Measurements from ENCODE around the gene KLHL8.
"Not testable (repeated sequence)": the region's sequence is repeated elsewhere in the genome, so short reads cannot be mapped to it uniquely, and the experiment has no call there.

KLHL8 gene

DNA sequence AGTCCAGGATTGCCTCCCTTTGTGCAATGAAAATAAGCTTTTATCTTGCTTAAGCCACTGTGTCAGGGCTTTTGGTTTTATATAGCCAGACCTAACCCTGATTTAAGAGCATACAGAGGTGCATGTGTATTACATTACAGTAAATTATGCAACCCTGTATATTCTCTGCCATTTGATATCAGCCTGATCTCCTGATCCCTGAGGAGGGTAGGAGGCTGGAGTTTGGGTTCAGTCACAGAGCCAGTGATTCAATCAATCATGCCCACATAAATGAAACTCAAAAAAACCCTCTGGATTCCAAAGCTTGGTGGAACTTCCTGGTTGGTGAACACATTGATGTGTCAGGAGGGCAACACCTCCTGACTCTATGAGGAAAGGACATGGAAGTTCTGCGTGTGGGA lies 7.3 kb upstream of the KLHL8 start:
- DNase-seq: no peak

DNA sequence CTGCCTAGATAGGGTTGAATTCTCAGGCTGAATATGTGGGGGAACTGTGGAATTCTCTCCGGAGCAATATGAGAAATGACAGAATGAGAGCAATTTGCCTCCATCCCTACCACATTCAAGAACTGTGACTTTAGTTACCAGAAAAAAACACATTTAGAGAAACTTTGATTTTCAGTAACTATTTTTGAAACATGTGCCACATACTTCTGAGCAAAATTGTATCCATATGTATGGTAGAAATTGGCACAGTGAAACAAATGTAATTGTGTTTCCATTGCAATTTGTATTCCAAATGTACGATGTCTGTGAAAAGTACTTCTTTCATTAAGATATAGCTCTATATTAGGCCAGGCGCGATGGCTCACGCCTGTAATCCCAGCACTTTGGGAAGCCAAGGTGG lies 5.5 kb upstream of the KLHL8 start:
- DNase-seq: no peak

DNA sequence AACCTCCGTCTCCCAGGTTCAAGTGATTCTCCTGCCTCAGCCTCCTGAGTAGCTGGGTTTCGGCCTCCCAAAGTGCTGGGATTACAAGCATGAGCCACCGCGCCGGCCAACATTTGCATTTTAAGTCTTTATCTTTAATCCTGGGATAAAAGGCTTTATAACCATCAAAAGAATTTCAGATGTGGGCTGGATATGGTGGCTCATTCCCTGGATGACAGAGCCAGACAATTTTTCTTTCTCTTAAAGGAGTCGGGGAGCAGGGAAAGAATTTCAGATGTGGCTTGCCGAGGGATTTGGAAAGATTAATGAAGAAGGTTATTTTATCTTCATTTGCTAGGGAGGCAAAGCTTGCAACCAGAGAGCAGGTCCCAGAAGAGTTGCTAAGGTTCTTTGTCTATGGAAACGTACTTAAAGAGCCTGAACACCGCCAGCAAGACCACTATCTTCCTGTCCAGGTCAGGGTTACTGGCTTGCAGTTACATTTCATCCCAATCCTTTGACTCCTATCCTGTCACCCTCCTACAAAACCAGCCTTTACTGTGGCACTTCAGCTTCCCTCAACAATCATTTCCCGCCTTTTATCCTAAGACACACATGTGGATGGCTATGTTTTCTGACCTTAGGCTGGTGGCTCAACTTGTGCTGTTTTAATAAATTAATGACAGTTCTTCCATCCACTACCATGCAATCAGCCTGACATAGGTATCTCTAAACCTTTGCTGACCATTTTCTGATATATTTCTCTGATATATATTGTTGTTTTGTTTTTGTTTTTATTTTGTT lies 3.9 kb upstream of the KLHL8 start:
- no peak for DNase-seq

DNA sequence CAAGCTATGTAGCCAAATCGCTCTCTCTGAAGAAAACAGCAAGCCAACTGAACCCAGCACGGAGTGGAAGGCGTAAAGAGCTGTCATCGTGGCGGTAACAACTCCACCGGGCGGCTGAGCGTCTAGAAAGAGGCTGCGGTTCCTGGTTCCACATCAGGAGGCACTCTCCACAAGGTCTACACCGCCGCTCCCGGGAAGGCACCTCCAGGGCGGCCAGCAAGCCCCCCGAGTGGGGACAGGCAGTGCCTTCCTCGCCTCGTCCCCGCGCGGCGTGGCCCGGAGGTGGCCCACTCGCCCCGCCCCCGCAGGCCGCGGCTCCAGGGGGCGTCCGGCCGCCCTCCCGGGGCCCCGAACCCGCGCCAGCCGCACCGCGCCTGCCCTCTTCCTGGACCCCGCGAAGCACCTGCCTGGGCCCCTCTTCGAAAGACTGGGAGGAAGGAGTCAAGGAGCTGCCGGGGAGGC lies 755 bp downstream of the KLHL8 start:
- DNase-seq: no peak

DNA sequence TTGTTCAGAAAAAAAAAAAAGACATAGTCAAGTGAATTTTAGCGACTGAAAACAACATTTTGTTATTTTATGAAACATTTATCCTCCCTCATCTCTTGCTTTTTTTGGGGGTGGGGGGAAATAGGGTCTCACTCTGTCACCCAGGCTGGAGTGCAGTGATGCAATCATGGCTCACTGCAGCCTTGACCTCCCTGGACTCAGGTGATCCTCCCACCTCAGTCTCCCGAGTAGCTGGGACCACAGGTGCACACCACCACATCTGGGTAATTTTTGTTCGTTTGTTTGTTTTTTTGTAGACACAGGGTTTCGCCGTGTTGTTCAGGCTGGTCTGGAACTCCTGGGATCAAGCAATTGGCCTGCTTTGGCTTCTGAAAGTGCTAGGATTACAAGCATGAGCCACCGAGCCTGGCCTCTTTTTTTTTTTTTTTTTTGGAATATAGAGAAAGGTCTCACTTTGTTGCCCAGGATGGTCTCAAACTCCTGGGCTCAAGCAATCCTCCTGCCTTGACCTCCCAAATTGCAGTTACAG lies 3.1 kb downstream of the KLHL8 start:
- not testable (repeated sequence) for DNase-seq

DNA sequence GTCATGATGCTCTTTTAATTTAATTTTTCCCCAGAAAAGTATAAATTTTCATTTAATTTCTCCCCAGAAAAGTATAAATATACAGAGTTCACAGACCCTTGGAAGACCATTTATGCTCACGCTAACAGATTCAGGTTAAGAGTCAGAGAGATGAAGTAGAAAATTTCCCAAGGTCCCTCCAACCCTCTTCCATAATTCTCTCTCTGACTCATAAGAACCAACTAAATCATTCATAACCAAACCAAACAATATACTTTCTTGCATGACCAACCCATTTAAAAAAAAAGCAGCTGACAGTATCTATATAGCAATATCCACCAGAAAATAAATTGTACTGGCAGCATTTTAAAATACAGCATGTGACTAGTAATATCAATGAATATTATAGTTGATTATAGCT lies 3.9 kb downstream of the KLHL8 start:
- no peak for DNase-seq

DNA sequence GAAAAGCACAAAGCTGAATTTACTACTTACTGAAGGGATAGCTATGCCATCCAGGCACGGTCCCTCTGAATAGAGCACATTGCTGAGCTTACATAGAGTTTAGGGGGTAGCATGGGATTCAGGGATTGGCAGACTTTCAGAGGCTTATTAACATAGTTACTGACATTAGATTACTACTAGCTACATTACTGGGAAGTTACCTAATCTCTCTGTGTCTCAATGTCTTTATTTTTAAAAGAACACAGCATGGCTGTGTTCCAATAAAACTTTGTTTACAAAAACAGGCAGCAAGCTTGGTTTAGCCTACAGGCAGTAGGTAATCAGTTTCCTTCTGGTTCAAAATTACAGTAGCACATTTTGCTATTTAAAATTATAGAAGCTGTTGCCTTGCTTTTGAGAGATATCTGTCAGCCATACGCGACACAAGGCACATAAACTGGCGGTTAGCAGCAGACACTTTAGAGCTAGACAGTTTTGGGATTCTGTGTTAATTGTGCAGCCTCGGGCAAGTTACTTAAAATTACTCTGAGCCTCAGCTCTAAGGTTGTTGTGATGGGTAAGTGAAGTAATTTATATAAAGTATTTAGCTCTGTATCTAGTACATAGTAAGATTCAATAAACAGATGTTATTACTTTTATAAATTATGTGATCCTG lies 6.9 kb downstream of the KLHL8 start:
- no peak for DNase-seq

DNA sequence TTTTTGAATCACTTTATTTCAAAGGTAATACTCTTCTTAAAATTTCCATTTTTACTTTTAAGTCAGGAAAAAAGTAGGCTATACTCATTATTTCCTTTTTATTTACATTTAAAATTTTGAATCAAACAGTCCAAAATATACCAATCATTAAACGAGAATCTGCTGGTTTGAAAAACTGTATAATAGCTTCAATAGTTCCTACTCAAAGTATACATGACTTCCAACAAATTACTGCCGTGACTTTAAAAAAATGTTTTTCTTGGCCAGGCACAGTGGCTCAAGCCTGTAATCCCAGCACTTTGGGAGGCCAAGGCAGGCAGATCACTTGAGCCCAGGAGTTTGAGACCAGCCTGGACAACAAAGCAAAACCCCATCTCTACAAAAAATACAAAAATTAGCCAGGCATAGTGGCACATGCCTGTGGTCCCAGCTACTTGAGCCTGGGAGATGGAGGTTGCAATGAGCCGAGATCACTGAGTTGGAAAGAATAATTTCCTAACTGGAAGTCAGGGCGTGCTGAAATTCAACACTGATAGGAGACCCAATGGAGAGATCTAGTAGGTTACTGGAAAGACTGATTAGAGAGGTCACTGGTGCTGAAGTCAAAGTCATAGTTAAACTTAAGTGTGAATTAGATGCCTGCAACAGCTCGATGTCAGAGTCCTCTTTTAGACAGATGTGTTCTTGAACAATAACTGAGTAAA lies 9.0 kb downstream of the KLHL8 start:
- no peak for DNase-seq

DNA sequence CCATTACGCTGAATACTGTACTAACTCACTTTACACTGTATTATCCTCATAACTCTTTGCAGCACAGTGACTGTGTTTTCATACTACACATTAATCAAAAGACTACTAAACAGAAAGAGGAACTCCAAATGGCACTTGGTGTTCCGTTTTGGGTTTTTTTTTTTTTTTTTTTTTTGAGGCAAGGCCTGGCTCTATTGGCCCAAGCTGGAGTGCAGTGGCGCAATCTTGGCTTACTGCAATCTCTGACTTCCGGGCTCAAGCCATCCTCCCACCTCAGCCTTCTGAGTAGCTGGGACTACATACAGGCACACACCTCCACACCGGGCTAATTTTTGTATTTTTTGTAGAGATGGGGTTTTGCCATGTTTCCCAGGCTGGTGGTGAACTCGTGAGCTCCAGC lies 10.7 kb downstream of the KLHL8 start:
- DNase-seq: no peak

DNA sequence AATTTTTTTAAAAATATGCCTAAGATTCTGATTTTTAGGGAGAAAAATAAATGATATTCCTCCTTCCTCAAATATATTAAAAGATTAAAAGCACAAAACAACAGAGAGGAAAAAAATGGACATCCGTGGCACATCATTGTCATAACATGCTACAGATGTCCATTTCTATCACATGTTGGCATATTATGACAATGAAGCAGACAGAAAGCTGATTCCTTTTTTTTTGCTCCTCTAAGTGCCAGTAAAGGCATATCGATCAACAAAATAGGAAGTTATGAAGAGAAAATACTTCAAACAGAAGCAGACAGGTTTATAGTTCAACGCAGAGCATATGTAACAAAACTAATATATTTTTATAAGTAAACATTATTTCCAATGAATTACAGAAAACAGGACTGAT lies 11.2 kb downstream of the KLHL8 start:
- no peak for DNase-seq

DNA sequence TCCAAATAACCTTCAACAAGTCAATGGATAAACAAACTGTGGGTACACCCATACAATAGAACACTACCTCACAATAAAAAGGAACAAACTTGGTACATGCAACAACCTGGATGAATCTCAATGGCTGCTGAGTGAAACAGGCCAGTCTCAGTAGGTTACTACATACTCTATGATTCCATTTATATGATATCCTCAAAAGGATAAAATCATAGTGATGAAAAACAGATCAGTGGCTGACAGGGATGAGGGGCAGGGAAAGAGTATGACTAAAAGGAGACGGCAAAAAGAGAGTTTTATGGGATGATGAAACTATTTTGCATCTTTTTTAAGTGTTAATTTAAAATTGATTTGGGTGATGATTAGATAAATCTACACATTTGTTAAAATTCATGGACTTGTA lies 15.9 kb downstream of the KLHL8 start:
- DNase-seq: no peak

DNA sequence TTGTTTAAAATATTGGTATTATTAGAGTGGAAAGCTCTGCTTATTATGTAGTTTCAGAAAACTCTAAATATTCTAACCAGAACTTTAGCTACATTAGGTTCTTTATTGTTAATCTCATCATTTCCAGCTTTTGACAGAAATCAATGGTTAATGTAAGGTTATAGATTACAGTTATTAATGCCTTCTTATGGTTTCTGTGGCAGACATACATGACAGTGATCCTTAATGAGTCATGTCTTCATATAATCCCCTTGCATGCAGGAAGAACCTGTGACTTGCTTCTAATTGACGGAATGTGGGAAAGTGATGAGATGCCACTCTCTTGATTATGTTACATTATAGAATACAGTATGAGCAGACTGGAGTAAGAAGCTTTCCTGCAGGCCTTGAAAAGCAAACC lies 23.5 kb downstream of the KLHL8 start:
- DNase-seq: no peak

DNA sequence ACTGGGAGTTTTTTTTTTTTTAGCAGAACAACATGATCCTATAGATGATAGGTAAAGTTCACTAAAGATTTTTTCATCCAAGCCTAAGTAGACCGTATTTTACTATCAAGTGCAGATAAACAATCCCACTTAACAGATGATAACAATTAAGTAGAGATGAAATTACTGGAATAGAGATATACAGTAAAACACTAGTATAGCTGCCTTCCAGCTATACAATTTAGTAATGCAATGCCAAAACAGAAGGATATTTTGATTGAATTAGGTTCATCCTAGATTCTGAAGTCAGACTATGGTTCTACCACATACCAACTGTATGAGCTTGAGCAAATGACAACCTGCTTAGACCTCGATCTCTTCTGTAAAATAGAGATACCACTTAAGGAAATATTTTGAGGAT lies 24.3 kb downstream of the KLHL8 start:
- DNase-seq: no peak

DNA sequence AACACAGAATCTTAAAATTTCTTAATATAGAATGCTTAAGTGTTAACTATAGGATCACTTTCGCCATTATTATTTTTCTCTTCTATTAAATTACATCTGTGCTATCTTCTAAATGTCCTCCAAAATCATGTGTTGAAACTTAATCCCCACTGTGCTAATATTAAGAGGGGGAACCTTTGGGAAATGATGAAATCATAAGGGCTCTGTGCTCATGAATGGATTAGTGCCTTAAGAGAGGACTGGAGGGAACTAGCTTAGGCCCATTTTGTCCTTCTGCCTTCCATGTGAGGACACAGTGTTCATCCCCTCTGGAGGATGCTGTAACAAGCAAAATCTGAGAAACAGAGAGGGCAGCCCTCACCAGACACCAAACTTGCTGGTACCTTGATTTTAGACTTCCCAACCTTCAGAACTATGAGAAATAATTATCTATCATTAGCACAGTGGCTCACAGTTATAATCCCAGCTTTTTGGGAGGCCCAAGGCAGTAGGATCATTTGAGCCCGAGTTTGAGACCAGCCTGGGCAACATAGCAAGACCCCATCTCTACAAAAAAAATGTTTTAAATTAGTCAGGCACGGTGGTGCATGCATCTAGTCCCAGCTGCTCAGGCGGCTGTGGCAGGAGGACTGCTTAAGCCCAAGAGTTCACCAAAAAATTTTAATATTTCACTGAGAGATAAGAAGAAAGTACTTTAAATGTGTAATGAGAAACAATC lies 26.3 kb downstream of the KLHL8 start:
- no peak for DNase-seq

DNA sequence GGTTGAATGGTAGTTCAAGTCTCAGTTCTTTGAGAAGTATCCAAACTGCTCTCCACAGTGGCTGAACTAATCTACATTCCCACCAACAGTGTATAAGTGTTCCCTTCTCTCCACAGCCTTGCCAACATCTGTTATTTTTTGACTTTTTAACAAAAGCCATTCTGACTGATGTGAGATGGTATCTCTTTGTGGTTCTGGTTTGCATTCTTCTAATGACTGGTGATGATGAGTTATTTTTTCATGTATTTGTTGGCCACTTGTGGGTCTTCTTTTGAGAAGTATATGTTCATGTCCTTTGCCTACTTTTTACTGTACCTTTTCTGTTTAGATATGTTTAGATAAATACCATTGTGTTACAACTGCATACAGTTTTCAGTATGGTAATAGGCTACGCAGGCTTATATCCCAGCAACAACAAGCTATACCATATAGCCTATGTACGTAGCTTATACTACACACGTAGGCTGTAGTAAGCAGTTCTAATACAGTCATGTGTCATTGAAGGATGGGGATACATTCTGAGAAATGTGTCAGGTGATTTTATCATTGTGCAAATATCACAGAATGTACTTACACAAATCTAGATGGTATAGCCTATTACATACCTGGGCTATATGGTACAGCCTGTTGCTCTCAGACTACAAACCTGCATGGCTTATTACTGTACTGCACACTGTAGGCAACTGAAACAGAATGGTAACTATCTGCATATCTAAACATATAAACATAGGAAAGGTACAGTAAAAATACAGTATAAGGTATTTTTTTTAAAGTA lies 28.1 kb downstream of the KLHL8 start:
- DNase-seq: no peak

DNA sequence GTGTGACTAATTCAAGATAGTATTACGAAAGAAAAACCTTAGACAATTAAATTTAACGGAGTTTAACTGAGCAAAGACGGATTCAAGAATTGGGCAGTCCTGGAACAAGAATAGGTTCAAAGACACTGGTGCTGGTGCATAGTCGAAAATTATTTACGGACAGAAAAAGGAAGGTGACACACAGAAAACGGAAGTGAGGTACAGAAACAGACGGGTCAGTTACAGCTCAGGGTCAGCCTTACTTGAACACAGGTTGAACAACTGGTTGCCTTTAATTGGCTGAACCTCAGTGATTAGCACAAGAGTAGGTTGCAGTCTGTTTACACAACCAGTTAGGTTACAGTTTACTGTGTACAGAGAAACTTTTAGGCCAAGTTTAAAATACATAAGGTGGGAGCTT lies 31.5 kb downstream of the KLHL8 start:
- DNase-seq: no peak

DNA sequence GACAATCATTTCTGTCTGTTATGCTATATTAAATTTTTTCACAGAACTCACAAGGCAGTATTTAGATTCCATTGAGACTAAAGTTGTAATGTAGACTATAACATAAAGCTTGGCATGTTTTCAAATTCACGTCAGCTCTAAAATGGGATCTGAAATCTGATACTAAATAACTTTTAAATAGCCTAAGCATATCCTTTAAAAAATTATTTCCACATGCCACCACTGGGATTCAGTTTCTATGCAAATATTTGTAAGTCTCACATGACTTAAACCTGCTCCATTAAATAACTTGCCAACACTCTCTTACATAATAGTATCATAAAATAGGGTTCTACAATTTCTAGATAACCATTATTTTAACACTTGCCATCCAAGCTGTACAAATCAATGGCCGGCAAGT lies 32.4 kb downstream of the KLHL8 start:
- DNase-seq: no peak

DNA sequence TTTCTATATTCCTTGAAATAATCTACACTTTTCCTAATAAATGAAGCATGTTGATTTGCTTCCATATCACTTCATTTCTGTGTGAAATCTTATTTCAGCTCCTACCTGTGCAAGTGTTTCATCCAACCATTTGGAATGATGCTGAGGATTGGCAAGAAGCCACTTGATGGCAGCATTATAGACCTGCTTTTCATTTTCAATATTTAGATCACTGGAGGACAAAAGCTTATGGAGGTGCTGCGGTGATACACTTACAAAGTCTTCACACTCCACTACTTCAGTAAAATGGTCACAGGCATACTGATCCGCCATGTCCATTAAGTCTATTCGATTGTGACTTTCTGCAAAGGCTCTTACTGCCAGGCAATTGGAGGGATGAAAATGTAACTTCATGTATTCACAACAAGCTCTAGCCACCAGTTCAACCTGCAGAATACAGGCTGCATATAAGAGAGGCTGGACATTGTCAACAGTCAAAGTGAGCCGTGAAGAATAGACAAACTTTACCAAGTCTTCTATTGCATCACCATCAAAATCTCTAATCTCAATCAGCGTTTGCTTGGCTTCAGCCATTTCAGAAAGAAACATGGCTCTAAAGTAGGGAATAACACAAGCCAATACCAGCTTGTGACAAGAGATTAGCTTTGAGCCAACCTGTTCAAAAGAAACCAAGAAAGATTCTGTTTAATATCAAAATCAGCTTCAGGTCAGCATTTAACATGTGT lies 35.1 kb downstream of the KLHL8 start:
- no peak for DNase-seq

DNA sequence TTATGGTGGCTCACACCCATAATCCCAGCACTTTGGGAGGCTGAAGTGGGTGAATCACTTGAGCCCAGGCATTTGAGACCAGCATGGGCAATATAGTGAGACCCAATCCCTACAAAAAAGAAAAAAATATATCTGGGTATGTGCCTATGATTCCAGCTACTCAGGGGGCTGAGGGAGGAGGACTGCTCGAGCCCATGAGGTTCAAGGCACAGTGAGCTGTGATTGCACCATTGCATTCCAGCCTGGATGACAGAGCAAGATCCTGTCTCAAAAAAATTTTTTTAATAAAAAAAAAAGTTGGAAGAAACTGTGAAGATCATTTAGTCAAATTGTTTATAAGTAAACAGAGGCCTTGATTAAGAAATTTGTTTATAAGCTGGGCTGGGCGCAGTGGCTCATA lies 39.7 kb downstream of the KLHL8 start:
- no peak for DNase-seq

DNA sequence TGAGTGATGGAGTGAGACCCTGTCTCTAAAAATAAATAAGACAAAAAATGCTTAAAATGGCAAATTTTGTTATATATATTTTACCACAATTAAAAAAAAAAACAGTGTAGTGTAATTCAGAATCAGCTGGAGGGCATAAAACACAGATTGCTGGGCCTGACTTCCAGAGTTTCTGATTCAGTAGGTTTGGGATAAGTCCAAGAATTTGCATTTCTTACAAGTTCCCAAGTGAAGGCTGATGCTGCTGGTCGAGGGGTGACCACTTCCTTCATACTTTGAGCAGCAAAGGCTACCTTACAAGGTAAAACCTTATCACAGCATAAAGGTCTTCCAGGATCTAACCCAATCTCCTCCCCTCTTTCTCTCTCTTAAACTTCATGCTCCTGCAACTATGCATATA lies 40.7 kb downstream of the KLHL8 start:
- no peak for DNase-seq

DNA sequence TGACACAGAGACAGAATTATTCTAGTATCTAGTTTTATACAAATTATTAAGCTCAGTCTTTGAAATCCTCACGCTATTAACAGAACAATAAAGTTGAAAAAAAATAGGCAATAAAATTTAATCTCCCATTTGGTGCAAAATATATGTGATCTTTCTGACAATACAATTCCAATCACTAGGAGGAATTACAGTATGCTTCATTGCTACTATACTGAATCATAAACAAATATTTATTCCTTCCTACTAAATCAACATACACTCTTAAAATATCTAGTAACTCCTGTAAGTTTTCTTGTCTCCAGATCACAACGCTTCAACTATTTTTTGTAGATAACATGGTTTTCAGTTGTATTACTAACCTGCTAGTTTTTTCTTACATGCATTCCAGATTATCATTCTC lies 45.7 kb downstream of the KLHL8 start:
- no peak for DNase-seq

DNA sequence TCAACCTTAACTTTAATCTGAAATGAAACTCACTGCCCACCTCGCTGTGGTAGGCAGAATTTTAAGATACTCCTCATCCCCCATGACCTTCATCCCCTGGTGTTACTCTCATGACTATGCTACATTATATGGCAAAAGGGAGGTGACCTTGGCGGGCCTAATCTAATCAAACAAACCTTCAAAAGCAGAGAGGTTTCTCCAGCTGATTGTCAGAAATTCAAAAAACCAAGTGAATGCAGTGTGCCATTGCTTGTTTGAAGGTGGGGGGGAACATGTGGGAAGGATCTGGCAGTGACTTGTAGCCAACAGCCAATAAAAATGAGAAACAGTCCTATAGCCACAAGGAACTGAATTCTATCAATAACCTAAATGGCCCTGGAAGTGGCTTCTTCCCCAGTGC lies 48.5 kb downstream of the KLHL8 start:
- DNase-seq: no peak
